DOHH2 (cell line): Measurements from ENCODE around the gene CGN.

ENCODE experiments used
- EZH2phosphoT487 ChIP-seq: fragments of 200-600 bp; sonication (generic); IDR thresholded peaks from 2 replicates; pipeline ENCODE4 v1.6.1; 2017; ENCODE audit warnings: borderline replicate concordance, mild to moderate bottlenecking, antibody characterized with exemption, low read length, moderate library complexity, mixed read lengths
- TF ChIP-seq, protein P1 (sequence below): fragments of 200-600 bp; sonication (generic); IDR thresholded peaks from one replicate; pipeline ENCODE4 v1.5.1; 2014; ENCODE audit warnings: antibody characterized with exemption, mild to moderate bottlenecking, low read depth, low read length; ENCODE audit not compliant: poor library complexity, severe bottlenecking

DNA sequence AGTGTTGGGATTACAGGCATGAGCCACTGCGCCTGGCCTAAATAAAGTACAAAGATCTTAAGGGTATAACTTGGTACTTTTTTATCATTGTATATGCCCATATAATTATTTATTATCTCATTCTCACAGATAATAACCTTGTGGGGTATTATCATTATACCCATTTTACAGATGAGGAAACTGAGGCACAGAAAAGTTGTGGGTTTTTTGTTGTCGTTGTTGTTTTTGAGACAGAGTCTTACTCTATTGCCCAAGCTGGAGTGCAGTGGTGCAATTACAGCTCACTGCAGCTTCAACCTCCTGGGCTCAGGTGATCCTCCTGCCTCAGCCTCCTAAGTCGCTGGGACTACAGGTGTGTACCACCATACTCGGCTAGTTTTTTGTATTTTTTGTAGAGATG is 4.1 kb downstream of the CGN start:
- TF ChIP-seq, protein P1, sequence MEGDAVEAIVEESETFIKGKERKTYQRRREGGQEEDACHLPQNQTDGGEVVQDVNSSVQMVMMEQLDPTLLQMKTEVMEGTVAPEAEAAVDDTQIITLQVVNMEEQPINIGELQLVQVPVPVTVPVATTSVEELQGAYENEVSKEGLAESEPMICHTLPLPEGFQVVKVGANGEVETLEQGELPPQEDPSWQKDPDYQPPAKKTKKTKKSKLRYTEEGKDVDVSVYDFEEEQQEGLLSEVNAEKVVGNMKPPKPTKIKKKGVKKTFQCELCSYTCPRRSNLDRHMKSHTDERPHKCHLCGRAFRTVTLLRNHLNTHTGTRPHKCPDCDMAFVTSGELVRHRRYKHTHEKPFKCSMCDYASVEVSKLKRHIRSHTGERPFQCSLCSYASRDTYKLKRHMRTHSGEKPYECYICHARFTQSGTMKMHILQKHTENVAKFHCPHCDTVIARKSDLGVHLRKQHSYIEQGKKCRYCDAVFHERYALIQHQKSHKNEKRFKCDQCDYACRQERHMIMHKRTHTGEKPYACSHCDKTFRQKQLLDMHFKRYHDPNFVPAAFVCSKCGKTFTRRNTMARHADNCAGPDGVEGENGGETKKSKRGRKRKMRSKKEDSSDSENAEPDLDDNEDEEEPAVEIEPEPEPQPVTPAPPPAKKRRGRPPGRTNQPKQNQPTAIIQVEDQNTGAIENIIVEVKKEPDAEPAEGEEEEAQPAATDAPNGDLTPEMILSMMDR, result no peak
- no peak for TF ChIP-seq EZH2phosphoT487
